HG02759 (cell line): ENCODE results near the gene SAA4.
A peak's percentile ranks its signal among the peaks of the same experiment; 100 is the strongest.
"Not testable (repeated sequence)": the region's sequence is repeated elsewhere in the genome, so short reads cannot be mapped to it uniquely, and the experiment has no call there.

Source experiments
- ATAC-seq: cut with Tn5 transposase; IDR thresholded peaks from one replicate; pipeline ENCODE4 v1.9.1; 2021; ENCODE audit warnings: mild to moderate bottlenecking, moderate library complexity; ENCODE audit not compliant: unreplicated experiment

SAA4 gene

DNA sequence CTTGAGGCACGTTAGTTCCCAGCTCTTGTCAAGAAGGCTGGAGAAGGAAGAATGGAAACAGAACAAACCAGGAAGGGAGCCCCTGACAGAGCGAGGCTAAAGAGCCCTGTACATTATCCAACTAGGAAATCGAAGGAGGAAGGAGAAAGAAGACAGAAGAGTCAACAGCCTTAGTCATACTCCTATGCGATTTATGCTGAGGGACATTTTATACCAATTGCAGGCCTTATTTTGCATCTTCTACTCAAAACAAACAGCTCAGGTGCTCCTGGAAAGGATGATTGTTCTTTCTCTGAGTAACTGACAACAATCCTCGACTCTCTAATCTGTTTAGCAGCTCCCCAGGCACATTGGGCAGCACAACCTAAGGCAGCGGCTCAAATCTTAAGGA is 10.6 kb upstream of the SAA4 start:
- peak; percentile 14 for ATAC-seq

DNA sequence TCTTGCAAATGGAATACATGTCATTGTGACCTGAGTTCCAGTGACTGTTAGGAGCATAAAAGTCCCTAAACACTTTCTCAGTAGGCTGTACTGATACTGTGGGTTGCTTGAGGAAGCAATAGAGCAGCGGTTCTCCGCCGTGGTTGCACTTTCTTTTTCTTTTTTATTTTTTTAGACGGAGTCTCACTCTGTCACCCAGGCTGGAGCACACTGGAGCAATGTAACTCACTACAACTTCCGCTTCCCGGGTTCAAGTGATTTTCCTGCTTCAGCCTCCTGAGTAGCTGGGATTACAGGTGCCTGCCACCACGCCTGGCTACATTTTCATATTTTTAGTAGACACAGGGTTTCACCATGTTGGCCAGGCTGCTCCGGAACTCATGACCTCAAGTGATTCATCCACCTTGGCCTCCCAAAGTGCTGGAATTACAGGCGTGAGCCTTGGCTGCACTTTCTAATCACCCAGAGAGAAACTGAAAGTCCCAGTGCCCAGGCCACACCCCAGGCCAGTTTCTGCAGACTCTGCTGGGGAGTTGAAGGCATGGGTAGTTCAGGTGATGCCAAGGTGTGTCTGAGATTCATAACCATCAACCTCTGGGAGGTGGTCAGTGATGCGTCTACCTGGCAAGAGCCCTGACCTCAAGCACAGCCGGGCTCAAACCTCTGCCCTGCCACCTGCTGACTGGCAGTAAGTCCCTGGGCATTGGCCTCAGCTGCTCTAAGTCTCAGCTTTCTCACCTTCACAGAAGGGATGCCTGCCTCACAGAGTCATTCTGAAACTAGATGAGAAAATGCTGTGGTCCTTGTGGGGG is 10.0 kb upstream of the SAA4 start:
- ATAC-seq = peak; percentile 71

DNA sequence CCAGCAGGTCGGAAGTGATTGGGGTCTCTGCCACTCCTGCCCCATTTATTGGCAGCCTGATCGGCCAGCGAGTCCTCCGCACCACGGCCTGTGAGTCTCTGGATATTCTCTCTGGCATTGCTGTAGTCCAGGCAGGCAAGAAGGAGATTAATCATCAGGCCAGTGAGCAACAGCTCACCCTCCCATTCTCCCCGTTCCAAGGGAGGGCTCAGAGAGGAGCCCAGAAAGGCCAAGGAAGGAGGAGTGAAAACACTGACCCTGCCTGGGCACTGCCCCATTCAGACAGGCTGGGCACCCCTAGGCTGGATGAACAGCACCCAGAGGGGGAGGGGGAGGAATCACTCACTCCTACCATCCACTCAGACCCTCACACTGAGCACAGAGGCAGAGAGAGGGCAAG is 8.8 kb upstream of the SAA4 start:
- no peak for ATAC-seq

DNA sequence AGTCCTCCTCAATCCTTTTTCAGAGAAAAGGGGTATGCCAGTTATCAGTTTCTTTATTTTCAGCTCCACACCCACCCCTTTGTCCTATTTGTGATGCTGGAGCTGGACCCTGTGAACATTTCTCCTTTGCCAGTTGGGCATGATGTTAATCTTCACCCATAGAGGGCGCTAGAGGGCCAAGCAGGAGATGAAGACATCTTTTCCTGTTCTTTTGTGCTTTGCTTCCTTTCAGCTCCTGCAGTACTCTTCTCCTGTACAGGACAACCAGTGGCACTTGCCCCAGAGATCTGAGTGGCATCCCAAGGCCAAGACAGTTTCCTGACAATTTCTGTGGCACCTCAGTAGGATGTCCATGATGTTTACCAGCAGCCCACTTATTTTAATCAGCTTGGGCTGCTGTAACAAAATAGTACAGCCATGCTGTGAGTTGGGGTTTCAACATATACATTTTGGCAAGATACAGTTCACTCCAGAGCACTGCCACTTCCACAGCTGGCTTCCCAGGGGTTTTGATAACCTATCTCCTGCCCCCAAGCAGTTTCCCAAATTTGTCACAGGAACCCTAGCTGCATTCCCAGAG is 7.3 kb upstream of the SAA4 start:
- ATAC-seq = no peak

DNA sequence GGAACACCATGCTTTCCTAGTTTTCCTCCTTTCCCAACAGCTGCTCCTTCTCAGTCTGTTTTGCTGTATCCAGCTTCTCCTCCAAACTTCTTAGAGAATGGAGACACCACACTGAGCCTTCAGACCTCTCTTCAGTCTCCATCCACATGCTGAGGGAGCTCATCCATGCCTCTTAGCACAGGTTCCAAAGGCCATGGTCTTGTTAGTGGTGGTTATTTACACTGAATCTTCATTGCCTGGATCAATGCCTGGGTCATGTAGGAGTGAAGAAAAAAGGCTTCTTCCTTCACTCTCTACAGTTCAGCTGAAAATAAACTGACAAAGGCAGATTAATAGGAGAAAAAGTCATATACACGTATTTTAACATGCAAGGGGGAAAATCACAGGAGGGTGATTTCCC is 3.1 kb upstream of the SAA4 start:
- no peak for ATAC-seq

DNA sequence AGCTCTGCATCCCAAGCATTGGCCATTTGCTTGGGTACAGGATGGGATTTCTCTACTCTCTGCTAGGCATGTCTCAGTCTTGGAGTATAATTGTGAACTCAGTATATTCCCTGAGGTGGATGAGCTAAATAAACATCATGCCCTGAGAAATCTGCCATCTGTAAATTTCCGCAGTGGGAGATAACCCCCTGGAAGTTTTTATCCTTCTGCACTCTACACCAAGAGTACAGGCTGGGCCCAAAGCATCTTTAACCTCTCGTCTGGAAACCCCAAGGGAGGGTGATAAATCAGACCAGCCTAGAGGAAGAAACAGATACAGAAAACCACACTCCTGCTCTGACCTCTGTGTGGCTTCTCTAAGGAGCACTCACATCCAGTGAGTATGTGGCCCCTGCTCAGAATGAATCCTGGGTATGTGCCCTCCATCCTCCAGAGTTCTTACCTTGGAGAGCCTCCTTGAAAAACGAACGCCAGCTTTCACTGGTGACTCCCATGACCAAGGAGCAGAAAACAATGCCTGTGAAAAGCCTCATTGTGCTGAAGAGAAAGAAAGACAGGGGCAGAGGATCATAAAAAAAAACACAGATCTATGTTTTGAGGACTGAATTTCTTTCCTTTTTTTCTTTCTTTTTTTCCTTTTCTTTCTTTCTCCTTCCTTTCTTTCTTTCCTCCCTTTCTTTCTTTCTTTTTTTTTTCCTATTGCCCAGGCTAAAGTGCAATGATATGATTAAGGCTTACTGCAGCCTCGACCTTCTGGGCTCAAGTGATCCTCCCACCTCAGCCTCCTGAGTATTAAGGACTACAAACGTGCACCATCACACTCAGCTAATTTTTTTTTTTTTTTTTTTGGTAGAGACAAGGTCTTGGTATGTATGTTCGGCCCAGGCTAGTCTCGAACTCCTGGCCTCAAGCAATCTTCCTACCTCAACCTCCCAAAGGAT is 938 bp downstream of the SAA4 start:
- no peak for ATAC-seq

DNA sequence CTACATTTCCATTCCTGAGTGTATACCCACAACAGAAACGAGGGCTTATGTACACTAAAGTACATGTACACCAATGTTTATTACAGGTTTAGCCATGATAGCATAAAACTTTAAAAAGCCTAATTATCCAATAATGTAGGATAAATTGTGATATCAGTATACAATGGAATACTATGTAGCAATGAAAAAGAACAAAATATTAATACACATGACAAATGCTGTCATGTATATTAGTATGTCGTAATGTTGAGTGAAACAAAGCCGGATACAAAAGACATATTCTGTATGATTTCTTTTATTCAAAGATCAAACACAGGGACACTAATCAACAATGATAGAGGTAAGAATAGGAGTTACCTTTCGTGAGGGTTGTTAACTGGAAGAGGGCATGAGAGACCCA is 2.7 kb downstream of the SAA4 start:
- ATAC-seq = no peak

DNA sequence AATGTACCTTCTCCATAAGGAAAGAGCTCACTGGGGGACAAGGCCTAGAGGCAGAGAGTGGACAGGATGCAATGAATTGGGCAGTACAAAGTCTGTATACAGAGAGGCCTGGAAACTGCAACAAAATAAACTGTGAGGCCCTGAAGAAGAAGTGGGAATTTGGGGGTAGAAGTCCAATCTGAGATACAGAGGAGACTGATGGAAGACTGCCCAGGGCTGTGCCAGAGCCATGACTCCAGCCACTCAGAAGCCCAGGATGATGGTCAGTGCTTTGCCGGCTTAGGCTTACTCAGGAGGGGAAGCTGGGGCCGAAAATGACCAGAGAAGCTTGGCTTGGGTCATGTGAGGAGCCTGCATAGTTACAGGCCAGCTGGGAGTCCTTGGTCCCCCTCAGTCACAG is 5.7 kb downstream of the SAA4 start:
- ATAC-seq = no peak

DNA sequence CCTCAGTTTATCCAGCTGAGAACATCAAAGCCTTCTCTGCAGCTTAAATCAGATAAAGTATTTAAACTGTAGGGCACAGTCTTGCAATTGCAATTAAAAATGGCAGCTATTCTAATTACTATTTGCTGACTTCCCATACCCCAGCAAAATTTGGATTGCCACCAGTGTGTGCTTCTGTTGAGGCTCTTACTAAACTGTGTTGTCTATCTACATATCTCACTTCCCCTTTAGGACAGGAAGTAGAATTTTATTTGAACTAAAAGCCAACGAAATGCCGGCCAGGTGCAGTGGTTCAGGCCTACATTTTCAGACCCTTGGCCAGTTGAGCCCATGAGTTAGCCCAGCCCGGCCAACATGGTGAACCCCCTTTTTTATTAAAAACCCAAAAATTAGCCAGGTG is 7.1 kb downstream of the SAA4 start:
- ATAC-seq = peak; percentile 92

DNA sequence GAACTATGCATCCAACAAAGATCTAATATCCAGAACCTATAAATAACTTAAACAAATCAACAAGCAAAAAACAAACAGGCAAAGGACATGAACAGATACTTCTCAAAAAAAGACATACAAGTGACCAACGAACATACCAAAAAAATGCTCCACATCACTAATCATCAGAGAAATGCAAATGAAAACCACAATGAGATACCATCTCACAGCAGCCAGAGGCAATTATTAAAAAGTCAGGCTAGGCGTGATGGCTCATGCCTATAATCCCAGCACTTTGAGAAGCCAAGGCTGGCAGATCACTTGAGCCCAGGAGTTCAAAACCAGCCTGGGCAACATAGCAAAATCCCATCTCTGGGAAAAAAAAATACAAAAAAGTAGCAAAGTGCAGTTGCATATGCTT is 10.7 kb downstream of the SAA4 start:
- peak; percentile 40 for ATAC-seq

DNA sequence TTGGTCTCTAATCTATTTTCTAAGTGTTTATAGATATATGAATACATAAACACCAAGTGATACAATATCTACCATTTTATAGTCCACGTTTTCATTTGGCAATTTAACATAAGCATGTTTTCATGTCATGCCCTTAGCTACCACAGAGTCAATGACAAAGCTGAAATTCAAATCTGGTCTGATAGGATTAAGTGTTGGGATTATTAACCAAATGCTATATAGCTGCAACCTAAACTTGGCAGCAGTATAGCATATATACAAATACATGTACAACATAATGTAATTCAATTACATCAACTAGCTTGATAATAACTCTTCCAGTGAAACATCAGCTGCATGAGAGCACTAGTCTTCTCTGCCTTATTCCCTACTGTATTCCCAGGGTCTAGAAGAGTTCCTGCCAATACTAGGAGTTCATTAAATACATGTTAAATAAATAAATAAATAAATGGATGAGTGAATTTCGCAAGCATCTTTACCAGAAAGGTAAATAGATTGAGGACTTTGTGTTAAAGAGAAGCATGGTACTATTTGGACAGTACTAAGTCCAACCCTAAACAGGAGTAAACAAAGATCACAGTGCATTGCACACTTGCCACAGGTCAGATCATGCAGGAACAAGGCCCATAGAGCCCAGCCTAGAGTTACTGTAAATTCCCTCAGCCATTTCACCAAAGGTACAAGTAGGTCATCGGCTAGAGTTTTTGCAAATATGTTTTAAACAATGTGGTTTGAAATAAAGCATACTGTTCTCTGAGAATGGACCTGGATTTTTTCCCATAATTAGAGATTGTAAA is 12.8 kb downstream of the SAA4 start:
- no peak for ATAC-seq

DNA sequence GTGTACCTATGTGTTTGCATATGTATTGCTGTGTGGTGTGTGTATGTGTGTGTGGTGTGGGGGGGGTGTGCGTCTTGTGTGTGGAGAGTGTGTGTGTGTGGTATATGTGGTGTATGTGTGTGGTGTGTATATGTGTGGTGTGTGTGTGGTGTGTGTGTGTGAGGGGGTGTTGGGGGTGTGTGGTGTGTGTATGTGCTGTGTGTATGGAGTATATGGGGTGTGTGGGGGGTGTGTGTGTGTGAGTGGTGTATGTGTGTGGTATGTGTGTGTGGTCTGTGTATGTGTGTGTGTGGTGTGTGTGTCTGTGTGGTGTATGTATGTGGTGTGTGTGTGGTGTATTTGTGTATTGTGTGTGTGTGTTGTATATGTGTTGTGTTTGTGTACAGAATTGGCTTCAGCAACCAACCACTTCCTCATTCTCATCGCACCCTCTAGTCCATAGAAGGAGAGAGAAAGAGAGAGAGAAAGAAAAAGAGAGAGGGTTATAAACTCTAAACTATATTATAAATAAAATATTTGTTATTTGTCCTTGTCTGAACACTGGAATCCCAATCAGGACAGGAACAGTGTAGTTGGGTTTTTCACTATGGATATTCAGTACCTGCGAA is 13.7 kb downstream of the SAA4 start:
- no peak for ATAC-seq

DNA sequence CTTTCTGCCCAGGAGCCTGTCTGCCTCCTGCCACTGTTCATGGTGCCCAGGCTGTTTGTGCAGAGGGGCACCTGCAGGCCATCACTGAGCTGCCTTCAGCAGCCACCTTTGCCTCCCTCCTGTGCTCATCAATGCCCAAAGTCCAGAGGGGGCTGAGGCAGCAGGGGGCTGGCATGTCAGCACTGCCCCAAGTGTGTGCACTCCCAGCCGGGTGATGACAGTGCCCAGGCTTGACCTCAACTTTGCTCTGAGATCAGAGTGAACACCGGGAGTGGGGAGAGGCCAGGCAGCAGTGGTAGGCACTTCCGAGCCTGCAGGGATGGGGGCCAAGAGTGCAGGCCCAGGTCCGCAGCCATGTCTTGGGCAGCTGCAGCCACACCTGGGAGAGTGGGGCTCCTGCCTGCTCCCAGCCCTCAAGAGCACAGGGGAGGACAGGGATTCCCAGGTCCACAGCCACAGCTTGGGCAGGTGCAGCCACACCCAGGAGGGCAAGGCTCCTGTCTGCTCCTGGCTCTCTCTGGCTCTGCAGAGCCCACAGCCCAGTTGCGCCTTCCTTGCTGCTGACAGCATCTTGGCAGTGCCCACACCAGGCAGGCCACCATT is 15.2 kb downstream of the SAA4 start:
- ATAC-seq = no peak

DNA sequence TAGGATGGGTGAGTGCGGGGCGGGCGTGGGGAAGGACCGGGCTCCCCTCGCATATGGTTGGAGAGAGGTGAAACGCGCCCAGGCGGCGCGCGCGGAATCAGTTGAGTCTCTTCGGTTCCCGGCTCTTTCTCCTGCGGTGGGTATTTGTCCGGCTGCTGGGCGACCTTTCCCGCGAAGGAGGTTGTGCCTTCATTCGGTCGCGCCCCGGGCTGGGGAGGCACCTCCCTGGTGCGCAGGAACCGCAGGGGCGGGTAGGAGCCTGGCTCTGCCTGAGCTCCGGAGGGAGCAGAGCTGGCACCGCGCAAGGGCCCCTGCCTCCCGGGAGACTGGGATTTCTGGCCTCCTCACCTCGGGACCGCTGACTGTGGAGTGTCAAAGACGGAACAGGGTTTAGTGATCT is 27.5 kb downstream of the SAA4 start:
- no peak for ATAC-seq

DNA sequence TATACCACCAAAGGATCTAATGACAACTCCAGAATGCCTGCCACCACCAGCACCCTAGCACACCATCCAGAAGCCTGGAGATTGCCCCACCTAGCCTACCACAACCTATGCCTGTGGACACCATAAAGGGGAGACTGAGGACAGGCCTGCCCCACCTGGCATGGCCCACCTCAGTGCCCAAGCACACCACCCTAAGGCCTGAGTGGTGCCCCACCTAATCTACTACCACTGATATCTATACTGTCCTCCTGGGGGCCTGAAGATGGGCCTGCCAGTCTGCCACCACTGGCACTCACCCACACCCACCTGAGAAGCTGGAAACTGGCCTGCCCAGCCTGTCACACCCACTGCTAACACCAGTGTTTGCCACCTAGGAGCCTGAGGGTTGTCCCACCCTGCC is 31.8 kb downstream of the SAA4 start:
- no peak for ATAC-seq

DNA sequence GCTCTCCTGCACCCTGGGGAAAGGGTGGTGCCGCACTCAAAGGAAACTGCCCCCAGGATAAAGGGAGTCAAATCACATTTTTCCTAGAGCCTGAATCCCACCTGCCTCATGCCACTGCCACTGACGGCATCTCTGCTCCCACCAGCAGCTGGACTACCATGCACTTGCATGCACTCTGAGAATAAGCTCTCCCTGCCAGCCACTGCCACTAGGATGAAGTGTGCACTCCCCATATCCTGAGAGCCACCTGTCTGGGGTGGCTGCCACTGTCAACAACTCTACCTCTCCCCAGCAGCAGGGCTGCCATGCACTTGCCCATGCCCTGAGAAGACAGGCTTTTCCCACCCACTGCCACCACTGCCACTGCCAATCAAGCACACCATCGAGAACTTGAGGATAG is 32.4 kb downstream of the SAA4 start:
- ATAC-seq = no peak

DNA sequence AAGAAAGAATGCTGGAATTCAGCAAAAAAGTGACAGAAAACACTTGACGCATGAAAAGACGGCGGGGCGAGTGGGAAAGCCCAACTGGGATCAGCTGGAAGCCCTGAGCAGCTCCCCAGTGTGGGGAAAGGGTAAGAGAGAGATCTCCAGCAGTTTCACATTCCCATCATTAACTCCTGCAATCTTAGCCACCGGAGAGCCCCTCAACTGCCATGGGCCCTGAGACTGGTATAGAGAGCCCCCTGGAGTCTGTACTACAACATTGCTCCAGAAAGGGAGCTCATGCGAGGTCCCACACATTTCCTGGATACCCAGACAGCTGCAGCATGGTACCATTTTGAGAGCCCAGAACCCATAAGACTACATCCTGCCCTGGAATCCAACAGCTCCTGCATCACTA is 32.9 kb downstream of the SAA4 start:
- ATAC-seq = peak; percentile 45

DNA sequence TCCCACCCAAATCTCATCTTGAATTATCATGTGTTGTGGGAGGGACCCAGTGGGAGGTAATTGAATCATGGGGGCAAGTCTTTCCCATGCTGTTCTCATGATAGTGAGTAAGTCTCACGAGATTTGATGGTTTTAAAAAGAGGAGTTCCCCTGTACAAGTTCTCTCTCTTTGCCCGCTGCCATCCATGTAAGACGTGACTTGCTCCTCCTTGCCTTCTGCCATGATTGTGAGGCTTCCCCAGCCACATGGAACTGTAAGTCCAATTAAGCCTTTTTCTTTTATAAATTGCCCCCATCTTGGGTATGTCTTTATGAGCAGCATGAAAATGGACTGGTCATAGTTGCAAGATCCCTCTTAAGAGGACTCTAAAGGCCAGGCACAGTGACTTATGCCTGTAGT is 38.9 kb downstream of the SAA4 start:
- not testable (repeated sequence) for ATAC-seq

DNA sequence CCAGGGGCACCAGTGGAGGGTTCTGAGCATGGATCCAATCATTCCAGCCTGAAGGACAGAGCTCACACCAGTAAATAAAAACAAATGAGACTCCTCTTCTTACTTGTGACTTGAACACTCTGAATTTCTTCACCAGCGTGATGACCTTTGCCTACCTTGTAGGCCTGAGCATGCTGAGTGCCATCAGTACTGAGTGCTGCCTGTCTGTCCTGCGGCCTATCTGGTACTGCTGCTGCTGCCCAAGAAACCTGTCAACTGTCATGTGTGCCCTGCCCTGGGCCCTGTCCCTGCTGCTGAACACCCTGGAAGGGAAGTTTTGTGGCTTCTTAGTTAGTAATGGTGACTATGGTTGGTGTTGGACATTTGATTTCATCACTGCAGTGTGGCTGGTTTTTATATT is 40.1 kb downstream of the SAA4 start:
- no peak for ATAC-seq

DNA sequence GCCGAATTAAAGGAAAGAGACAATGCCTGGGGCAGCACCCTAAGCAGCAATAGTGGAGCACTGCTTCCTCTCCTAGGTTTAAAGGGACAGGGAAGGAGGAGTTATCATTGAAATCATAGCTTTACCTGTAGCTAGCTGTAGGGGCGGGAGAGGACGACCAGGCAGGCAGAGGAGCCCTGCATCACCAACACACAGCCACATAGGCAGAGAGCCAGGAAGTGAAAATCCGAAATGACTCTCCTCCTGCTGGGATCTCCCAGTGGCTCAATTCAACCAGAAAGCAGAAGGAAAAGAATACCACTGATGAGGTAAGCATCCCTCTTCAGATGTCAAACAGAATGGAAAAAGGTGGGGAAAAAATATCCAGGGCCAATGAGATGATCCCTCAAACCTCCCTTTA is 43.6 kb downstream of the SAA4 start:
- peak; percentile 59 for ATAC-seq
